ENCODE data around the gene TMEM19. TPM values are rescaled to one million over a fixed set of nuclear protein-coding genes. Genes with fewer than 3 reads are reported as not detected.

TMEM19 gene
- total and polyA plus RNA-seq, 2 of the 8 experiments (the other 6 are each of a cell fraction or from before 2014, with no cell fraction given): 12.6 to 19.1 TPM

GRCh38 chr12:71661977-71662530, 23.8 kb upstream of the TMEM19 start:
- no peak overlapping the region for H2BK12ac ChIP-seq (ENCODE audit: low read depth, low read length)
- peak overlapping the region; percentile 68 to 87 for H3K4me2 ChIP-seq (ENCODE audit: insufficient read depth in 1 of 2, low read depth in 2 of 2, low read length in 2 of 2)
- H3K23ac ChIP-seq (ENCODE audit: insufficient read length): no peak overlapping the region
- H4K8ac ChIP-seq (ENCODE audit: extremely low read depth, insufficient read depth, low read length): no peak overlapping the region
- H2BK20ac ChIP-seq (ENCODE audit: low read length): no peak overlapping the region
- no peak overlapping the region for H2BK120ac ChIP-seq (replicated peaks; ENCODE audit: low read depth, low read length)
- POLR2A ChIA-PET (ENCODE audit: partially characterized antibody): interaction anchor here (0.6 to 4.5 kb wide), 3 partner anchors 24 to 93 kb away, joined by 3 to 81 read pairs (median 17); partner anchors contain the start of genes RAB21 and TMEM19
- no peak overlapping the region for H3K56ac ChIP-seq (replicated peaks; ENCODE audit: insufficient read length, low read depth, low read length)
- CTCF ChIA-PET (ENCODE audit: partially characterized antibody): interaction anchor here (1.0 to 3.4 kb wide), 5 partner anchors 17 to 92 kb away, joined by 3 to 20 read pairs (median 3); partner anchors contain the start of gene RAB21
- H2AK5ac ChIP-seq (ENCODE audit: low read depth, low read length): no peak overlapping the region
- no peak overlapping the region for H2BK15ac ChIP-seq (ENCODE audit: low read length)
- H4K91ac ChIP-seq (replicated peaks; ENCODE audit: insufficient read length, low read length): no peak overlapping the region
- H3K23me2 ChIP-seq (ENCODE audit: low read depth, low read length): peaks cover 6% of the 10 kb centered on the region; the same call in 1 of the 2 replicates
- no peak overlapping the region for H3K14ac ChIP-seq (ENCODE audit: insufficient read length)
- H3K27me3 ChIP-seq (replicated peaks in 1 of 4; ENCODE audit: control insufficient read depth in 3 of 4, extremely low read depth in 1 of 4, insufficient read depth in 3 of 4, low read length in 3 of 4): no peaks in the 10 kb centered on the region
- DNase-seq (ENCODE audit: low read depth in 1 of 2, low spot score in 2 of 2) (no peak), FAIRE-seq (no peak)
- H3K36me3 ChIP-seq (ENCODE audit: control insufficient read depth in 2 of 4, insufficient read depth in 4 of 4, low read length in 3 of 4): peaks cover 7 to 32% (median 12%) of the 10 kb centered on the region in 4 experiments; a peak in 7 of 8 replicates
- H4K5ac ChIP-seq (ENCODE audit: insufficient read length, low read depth, low read length): no peak overlapping the region
- no peaks in the 10 kb centered on the region for H3K79me1 ChIP-seq (ENCODE audit: low read depth, low read length)
- no peaks in the 10 kb centered on the region for H3K9me3 ChIP-seq (ENCODE audit: insufficient read depth in 2 of 2, low read depth in 1 of 2, low read length in 1 of 2)
- H3K4me3 ChIP-seq (ENCODE audit: extremely low read depth in 1 of 4, insufficient read depth in 2 of 4, low read depth in 3 of 4, low read length in 4 of 4): peak overlapping the region; percentile 84 to 98 (median 94)
- peak overlapping the region in 3 of 4 experiments; percentile 9 to 63 (median 57); a peak in 4 of 7 replicates for H3K9ac ChIP-seq (replicated peaks in 1 of 4; ENCODE audit: extremely low read depth in 1 of 4, low read depth in 3 of 4, low read length in 3 of 4)
- 52 to 100% methylated on average over 1 to 8 of the region's 8 CpGs for WGBS, 2 experiments (ENCODE audit: extremely low coverage in 1 of 2, insufficient coverage in 1 of 2, insufficient read length in 1 of 2, insufficient replicate concordance in 2 of 2, low coverage in 1 of 2, low lambda C conversion rate in 2 of 2, missing lambda C conversion rate in 1 of 2)
- H3K18ac ChIP-seq (ENCODE audit: extremely low read depth, low read length): no peak overlapping the region
- no peak overlapping the region for H2AFZ ChIP-seq (ENCODE audit: low read length)
- H3K4ac ChIP-seq (replicated peaks; ENCODE audit: insufficient read length, low read depth, low read length): no peak overlapping the region
- H3K4me1 ChIP-seq (replicated peaks in 1 of 4; ENCODE audit: control insufficient read depth in 3 of 4, insufficient read depth in 4 of 4, low read length in 3 of 4): no peaks in the 10 kb centered on the region; a peak in 1 of 7 replicates
- peaks cover 4 to 7% of the 10 kb centered on the region in 2 experiments for H4K20me1 ChIP-seq (replicated peaks in 1 of 2; ENCODE audit: control insufficient read depth in 1 of 2, insufficient read depth in 2 of 2, low read length in 2 of 2)
- H2BK5ac ChIP-seq (ENCODE audit: low read depth, low read length): no peak overlapping the region
- peaks cover 0 to 62% of the 10 kb centered on the region in 2 experiments; a peak in 3 of 4 replicates for H3K79me2 ChIP-seq (ENCODE audit: control insufficient read depth in 1 of 2, insufficient read depth in 2 of 2, low read length in 2 of 2)
- H3K27ac ChIP-seq (ENCODE audit: low read depth, low read length): no peak overlapping the region
- TF ChIP-seq HDAC2 (IDR thresholded peaks at IDR 0.05; ENCODE audit: borderline replicate concordance in 1 of 2, low read depth in 2 of 2, low read length in 2 of 2): no peak
- no peak for TF ChIP-seq RAD21 (IDR thresholded peaks at IDR 0.05 in 1 of 2, conservative IDR thresholded peaks at IDR 0.05 in 1 of 2; ENCODE audit: low read depth in 2 of 2, low read length in 2 of 2)
- TF ChIP-seq BACH1 (IDR thresholded peaks at IDR 0.05; ENCODE audit: low read length): no peak
- no peak for TF ChIP-seq GTF2F1 (IDR thresholded peaks at IDR 0.05; ENCODE audit: borderline replicate concordance, low read depth, low read length)
- TF ChIP-seq SUZ12 (IDR thresholded peaks at IDR 0.05; ENCODE audit: low read length): no peak
- TF ChIP-seq SIN3A (conservative IDR thresholded peaks at IDR 0.05 in 1 of 2, IDR thresholded peaks at IDR 0.05 in 1 of 2; ENCODE audit: low read depth in 1 of 2, low read length in 2 of 2): no peak
- no peak for TF ChIP-seq EP300 (IDR thresholded peaks at IDR 0.05; ENCODE audit: borderline replicate concordance in 1 of 2, low read depth in 2 of 2, low read length in 2 of 2)
- TF ChIP-seq TCF12 (IDR thresholded peaks at IDR 0.05; ENCODE audit: low read depth, low read length): no peak
- TF ChIP-seq KDM1A (IDR thresholded peaks at IDR 0.05; ENCODE audit: borderline replicate concordance, low read length): no peak
- no peak for TF ChIP-seq SP1 (IDR thresholded peaks at IDR 0.05; ENCODE audit: low read depth, low read length)
- TF ChIP-seq RXRA (IDR thresholded peaks at IDR 0.05; ENCODE audit: insufficient read depth, low read depth, low read length): no peak
- no peak for TF ChIP-seq CBX5 (IDR thresholded peaks at IDR 0.05; ENCODE audit: low read depth, low read length)

All from H1 (cell line).